Measurements from ENCODE around the gene MYPN. TPM values are rescaled to one million over a fixed set of nuclear protein-coding genes. Genes with fewer than 3 reads are reported as not detected.

The MYPN gene
- total RNA-seq, 4 donors from 2014 or later, result 118 to 342 (median 193) TPM

DNA sequence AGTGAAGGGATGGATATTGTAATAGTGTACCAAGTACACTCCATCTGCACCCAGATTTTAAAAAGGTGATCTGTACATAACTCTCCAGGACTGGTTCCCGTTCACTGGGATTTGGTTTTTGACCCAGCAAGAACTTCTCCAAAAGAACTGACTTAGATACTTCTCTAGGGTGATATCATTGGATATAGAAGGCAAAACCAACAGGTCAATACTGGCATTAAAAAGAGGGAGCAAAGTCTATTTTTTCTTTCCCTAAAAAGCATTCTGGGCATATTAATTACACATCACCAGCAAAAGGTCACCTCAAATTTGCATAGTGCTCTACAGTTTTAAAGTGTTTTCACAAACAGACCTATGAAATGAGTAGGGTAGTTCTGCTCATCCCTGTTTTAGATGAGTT is 3.5 kb downstream of the MYPN start:
- in situ Hi-C loops (cut with MboI; ENCODE audit: low sequenced_read_pairs in 4 of 4), result no loop called here
- Histone ChIP-seq H3K36me3 (no peaks in the 10 kb centered on the region), H3K4me1 (peaks cover 25 to 46% of the 10 kb centered on the region in 2 donors), H3K4me3 (peak overlapping the region in 3 of 4 donors; percentile 54 to 66 (median 62)), H3K27me3 (no peaks in the 10 kb centered on the region), H3K9me3 (no peaks in the 10 kb centered on the region), H3K27ac (peak overlapping the region; percentile 90 to 93 (median 91))
- ATAC-seq (no peak), DNase-seq (no peak)
- no peak for TF ChIP-seq CTCF (IDR thresholded peaks at IDR 0.05 in 4 of 5, conservative IDR thresholded peaks at IDR 0.05 in 1 of 5)
- TF ChIP-seq POLR2A (IDR thresholded peaks at IDR 0.05), result no peak
- intact Hi-C loops (cut with DNase I; ENCODE audit: low total_unique reads), result no loop called here

- Histone ChIP-seq H3K27ac (peak overlapping the region; percentile 42 to 93 (median 72)), H3K27me3 (no peaks in the 10 kb centered on the region), H3K4me1 (peaks cover 54 to 77% of the 10 kb centered on the region in 2 donors), H3K9me3 (no peaks in the 10 kb centered on the region), H3K36me3 (peaks cover 0 to 18% of the 10 kb centered on the region in 2 donors), H3K4me3 (no peak overlapping the region)
- DNase-seq, result no peak
- ATAC-seq, result no peak
- intact Hi-C loops (cut with DNase I; ENCODE audit: low total_unique reads), result no loop called here
- in situ Hi-C loops (cut with MboI; ENCODE audit: low sequenced_read_pairs in 4 of 4), result no loop called here
- TF ChIP-seq POLR2A (IDR thresholded peaks at IDR 0.05), result no peak
- no peak for TF ChIP-seq CTCF (IDR thresholded peaks at IDR 0.05 in 4 of 5, conservative IDR thresholded peaks at IDR 0.05 in 1 of 5)
These were observed 9.4 kb downstream of the MYPN start for GRCh38 chr10:68118657-68119056.

- intact Hi-C loops (cut with DNase I; ENCODE audit: low total_unique reads), result no loop called here
- in situ Hi-C loops (cut with MboI; ENCODE audit: low sequenced_read_pairs in 4 of 4), result no loop called here
- Histone ChIP-seq H3K36me3 (peaks cover 0 to 22% of the 10 kb centered on the region in 2 donors), H3K4me3 (peak overlapping the region; percentile 15 to 49 (median 36)), H3K27me3 (no peaks in the 10 kb centered on the region), H3K27ac (peak overlapping the region; percentile 75 to 93 (median 87)), H3K4me1 (peaks cover 63 to 81% of the 10 kb centered on the region in 2 donors), H3K9me3 (no peaks in the 10 kb centered on the region)
- peak; percentile 39 to 40 for ATAC-seq
- TF ChIP-seq POLR2A (IDR thresholded peaks at IDR 0.05) (no peak), CTCF (IDR thresholded peaks at IDR 0.05 in 4 of 5, conservative IDR thresholded peaks at IDR 0.05 in 1 of 5) (no peak)
- DNase-seq, result peak in 1 of 2 donors; percentile 49
These were observed 11.9 kb downstream of the MYPN start for GRCh38 chr10:68121020-68121743.

DNA sequence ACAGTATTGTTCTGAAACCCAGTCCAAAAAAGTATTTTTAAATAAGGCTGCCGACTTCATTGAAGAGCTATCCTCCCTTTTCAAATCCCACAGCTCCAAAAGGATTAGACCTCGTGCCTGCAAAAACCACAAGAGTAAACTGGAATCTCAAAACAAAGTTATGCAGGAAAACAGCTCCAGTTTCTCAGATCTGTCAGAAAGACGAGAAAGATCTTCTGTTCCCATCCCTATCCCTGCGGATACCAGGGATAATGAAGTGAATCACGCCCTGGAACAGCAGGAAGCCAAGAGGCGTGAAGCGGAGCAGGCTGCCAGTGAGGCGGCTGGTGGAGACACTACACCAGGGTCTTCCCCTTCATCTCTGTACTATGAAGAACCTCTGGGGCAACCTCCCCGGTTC is 12.6 kb downstream of the MYPN start:
- Histone ChIP-seq H3K4me1 (peaks cover 63 to 84% of the 10 kb centered on the region in 2 donors), H3K36me3 (peaks cover 0 to 22% of the 10 kb centered on the region in 2 donors), H3K4me3 (peak overlapping the region; percentile 15 to 49 (median 36)), H3K9me3 (no peaks in the 10 kb centered on the region), H3K27ac (peak overlapping the region; percentile 75 to 93 (median 87)), H3K27me3 (no peaks in the 10 kb centered on the region)
- DNase-seq (peak in 1 of 2 donors; percentile 27), ATAC-seq (peak in 1 of 2 donors; percentile 31)
- intact Hi-C loops (cut with DNase I; ENCODE audit: low total_unique reads), result no loop called here
- TF ChIP-seq CTCF (IDR thresholded peaks at IDR 0.05 in 4 of 5, conservative IDR thresholded peaks at IDR 0.05 in 1 of 5) (no peak), POLR2A (IDR thresholded peaks at IDR 0.05) (no peak)
- in situ Hi-C loops (cut with MboI; ENCODE audit: low sequenced_read_pairs in 4 of 4), result no loop called here

Data from gastrocnemius medialis (tissue), 4 donors.